GM06990 (cell line): ENCODE data around the gene ZNF45.

Source experiments
- DNase-seq: peaks from one replicate; pipeline ENCODE4 v3.0.0-alpha.2; 2011; ENCODE audit not compliant: insufficient read length; ENCODE audit errors: extremely low read depth
- H3K27me3 ChIP-seq: replicated peaks from 2 replicates; pipeline ENCODE4 v1.6.0; 2011; ENCODE audit warnings: low read length; ENCODE audit not compliant: control insufficient read depth, insufficient read depth
- H3K36me3 ChIP-seq: 2 replicates; pipeline ENCODE4 v1.5.1; 2011; ENCODE audit warnings: low read length; ENCODE audit not compliant: control insufficient read depth, insufficient read depth
- H3K4me3 ChIP-seq: replicated peaks from 2 replicates; pipeline ENCODE4 v1.5.1; 2011; ENCODE audit warnings: low read depth, mild to moderate bottlenecking, control low read depth, low read length
- CTCF ChIP-seq: IDR thresholded peaks from 2 replicates; pipeline ENCODE4 v1.5.1; 2011; ENCODE audit warnings: low read length, control low read depth, mild to moderate bottlenecking, inconsistent platforms; ENCODE audit not compliant: insufficient read depth, poor library complexity, severe bottlenecking

The ZNF45 gene

DNA sequence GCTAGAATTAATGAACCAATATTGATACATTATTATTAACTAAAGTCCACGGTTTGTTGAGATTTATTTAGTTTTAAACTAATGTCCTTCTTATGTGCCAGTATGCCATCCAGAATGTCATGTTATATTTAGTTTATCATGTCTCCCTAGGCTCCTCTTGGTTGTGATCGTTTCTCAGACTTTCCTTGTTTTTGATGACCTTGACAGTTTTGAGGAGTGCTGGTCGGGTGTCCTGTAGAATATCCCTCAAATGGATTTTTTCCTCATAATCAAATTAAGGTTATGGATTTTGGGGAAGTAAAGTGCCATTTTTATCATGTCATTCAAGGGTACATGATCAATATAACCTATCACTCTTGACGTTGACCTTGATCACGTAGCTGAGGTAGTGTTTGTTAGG, 6.1 kb upstream of the ZNF45 start:
- no peak for DNase-seq
- no peaks in the 10 kb centered on the region for H3K36me3 ChIP-seq
- H3K27me3 ChIP-seq, result no peaks in the 10 kb centered on the region
- no peak for TF ChIP-seq CTCF
- H3K4me3 ChIP-seq, result no peak overlapping the region

DNA sequence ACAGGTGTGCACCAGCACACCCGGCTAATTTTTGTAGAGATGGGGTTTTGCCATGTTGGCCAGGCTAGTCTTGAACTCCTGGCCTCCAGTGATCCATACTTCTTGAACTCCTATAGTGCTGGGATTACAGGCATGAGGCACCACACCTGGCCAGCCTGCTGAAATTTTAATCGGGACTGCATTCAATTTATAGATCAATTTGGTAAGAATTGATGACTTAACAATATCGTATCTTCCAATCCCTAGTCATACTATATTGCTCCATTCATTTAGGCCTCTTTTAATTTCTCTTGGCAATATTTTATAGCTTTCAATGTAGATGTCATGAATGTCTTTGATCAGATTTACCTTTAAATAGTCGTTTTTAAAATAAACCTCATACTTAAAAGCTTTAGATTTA, 5.6 kb upstream of the ZNF45 start:
- DNase-seq, result no peak
- no peak overlapping the region for H3K4me3 ChIP-seq
- no peak for TF ChIP-seq CTCF

DNA sequence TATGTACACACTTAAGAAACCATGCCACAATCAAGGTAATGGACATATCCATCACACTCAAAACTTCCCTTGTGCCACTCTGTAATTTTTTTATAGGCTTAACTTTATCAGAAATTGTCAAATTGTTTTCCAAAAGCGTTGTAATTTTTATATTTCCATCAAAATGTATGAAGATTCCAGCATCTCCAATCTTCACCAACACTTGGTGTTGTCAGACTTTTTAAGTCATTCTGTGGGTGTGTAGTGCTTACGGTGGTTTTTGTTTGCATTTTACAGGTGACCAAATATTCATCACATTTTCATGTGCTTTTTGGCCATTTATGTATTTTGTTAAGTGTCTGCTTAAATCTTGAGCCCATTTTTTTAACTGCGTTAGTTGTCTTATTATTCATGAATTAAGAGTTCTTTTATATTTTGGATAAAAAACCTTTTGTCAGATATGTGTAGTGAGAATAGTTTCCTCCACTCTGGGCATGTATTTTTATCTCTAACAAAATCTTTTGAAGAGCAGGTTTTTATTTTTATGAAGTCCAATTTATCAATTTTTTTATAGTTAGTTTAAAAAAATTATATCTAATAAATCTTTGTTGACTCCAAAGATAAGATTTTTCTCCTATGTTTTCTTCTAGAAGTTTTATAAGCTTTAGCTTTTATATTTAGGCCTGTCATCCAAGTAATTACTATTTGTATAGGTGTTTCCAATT, 4.6 kb upstream of the ZNF45 start:
- H3K4me3 ChIP-seq, result no peak overlapping the region
- no peaks in the 10 kb centered on the region for H3K27me3 ChIP-seq
- no peak for TF ChIP-seq CTCF
- H3K36me3 ChIP-seq, result no peaks in the 10 kb centered on the region
- no peak for DNase-seq

More for the DNA sequence above, 5.6 kb upstream of the ZNF45 start:
- Histone ChIP-seq H3K36me3 (no peaks in the 10 kb centered on the region), H3K27me3 (no peaks in the 10 kb centered on the region)

DNA sequence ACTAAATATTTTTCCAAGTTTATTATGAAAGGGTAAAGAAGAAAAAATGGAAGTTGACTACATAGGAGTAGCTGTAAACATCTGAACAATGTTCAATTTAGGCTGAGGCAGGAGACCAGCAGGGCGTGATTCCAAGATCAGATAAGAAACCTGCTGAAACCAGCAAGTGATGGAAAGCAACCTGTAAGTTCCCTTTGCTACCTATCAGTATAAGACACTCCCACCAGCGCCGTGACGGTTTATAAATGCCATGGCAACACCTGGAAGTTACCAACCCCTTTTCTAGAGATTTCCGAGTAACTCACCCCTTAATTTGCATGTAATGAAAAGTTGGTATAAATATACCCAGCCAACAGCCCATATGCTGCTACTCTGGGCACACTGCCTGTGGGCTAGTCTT, 1.1 kb upstream of the ZNF45 start:
- Histone ChIP-seq H3K36me3 (no peaks in the 10 kb centered on the region; the same call in 1 of the 2 replicates), H3K27me3 (no peaks in the 10 kb centered on the region), H3K4me3 (no peak overlapping the region)
- TF ChIP-seq CTCF, result no peak
- no peak for DNase-seq

DNA sequence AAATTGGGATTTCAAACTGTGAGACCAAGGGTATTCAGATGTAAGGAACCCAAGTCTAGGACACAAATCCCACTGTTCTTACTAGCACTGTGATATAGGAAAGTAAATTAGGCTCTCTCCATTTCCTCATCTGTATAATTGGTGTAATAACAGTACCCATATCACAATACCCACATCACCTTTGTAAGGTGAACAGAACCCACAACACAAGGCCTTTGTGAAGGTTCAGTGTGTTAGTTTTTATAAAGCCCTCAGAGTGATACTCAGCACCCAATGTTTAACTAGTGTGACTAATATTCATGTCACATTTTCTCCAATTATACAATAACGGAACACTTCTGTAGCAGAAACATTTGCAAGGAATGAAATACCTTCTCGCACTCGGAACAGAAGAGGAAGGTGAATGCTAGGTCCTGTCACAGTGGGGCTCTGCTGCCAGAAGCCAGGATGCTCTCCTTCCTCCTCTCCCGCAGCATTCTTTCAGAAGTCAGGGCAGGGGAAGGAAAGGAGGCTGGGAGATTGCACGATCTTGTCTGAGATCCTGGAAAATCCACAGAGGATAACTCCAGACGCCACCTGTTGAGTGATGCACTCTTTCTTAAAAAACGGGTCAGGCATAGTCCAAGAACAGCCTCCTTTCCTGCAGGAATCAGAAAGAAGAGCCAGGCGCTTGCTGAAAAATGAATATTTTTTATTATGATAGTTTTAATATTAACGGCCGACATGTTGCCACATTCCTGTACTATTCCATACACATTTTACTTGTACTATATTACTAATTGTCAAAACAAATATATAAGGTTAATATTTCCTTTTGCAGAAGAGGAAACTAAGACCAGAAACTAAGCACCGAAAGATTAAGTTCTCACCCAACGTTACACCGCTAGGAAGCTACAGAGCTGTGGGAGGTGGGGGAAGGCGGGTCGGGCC, 762 bp downstream of the ZNF45 start:
- H3K36me3 ChIP-seq, result peaks cover 3% of the 10 kb centered on the region
- no peaks in the 10 kb centered on the region for H3K27me3 ChIP-seq
- DNase-seq, result no peak
- no peak for TF ChIP-seq CTCF
- H3K4me3 ChIP-seq, result peak overlapping the region; percentile 73
